ENCODE measurements around the gene IGFBP3.
"Not testable (repeated sequence)": the region's sequence is repeated elsewhere in the genome, so short reads cannot be mapped to it uniquely, and the experiment has no call there.

The IGFBP3 gene

DNA sequence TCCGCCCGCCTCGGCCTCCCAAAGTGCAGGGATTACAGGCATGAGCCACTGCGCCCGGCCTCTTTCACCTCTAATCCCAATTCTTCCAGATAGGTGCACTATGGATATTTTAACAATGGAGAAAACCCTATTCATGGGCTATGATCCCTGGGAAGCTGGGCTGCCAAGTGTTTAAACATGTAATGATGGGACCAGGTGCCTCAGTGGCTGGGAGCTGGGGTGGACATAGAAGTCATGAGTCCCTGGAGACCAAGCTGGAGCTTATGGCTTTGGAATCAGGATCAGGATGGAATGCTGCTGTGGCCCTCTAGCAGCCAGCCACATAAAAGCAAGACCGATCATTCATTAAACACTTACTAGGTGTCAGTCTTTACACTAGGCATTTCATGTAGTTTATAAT lies 41.8 kb upstream of the IGFBP3 start:
- no peak overlapping the region for H3K4me3 ChIP-seq (replicated peaks; ENCODE audit: low read depth, low read length)

DNA sequence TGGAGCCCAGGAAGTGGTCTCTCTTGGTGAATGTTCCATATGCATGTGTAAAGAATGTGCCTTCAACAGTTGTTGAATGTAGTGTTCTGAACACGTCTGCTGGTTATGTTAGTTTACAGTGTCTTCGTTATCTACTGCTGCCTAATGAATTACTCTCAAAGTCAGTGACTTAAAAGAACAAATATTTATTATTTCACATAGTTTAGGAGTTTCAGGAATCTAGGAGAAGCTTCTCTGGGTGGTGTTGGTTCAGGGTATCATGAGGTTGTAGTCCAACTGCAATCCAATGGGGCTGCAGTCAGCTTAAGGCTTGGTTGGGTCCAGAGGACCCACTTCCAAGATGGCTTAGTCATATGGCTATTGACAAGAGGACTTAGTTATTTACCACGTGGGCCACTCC lies 36.6 kb upstream of the IGFBP3 start:
- TF ChIP-seq, protein P1, sequence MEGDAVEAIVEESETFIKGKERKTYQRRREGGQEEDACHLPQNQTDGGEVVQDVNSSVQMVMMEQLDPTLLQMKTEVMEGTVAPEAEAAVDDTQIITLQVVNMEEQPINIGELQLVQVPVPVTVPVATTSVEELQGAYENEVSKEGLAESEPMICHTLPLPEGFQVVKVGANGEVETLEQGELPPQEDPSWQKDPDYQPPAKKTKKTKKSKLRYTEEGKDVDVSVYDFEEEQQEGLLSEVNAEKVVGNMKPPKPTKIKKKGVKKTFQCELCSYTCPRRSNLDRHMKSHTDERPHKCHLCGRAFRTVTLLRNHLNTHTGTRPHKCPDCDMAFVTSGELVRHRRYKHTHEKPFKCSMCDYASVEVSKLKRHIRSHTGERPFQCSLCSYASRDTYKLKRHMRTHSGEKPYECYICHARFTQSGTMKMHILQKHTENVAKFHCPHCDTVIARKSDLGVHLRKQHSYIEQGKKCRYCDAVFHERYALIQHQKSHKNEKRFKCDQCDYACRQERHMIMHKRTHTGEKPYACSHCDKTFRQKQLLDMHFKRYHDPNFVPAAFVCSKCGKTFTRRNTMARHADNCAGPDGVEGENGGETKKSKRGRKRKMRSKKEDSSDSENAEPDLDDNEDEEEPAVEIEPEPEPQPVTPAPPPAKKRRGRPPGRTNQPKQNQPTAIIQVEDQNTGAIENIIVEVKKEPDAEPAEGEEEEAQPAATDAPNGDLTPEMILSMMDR (IDR thresholded peaks at IDR 0.05; ENCODE audit: low read depth, low read length, missing control alignments) = no peak
- H3K4me3 ChIP-seq (replicated peaks; ENCODE audit: low read depth, low read length) = no peak overlapping the region
- DNase-seq (ENCODE audit: extremely low read depth, low read depth) = no peak

More for the DNA sequence above, 41.8 kb upstream of the IGFBP3 start:
- TF ChIP-seq, protein P1 (IDR thresholded peaks at IDR 0.05; ENCODE audit: low read depth, low read length, missing control alignments) = no peak
- DNase-seq (ENCODE audit: extremely low read depth, low read depth) = no peak

DNA sequence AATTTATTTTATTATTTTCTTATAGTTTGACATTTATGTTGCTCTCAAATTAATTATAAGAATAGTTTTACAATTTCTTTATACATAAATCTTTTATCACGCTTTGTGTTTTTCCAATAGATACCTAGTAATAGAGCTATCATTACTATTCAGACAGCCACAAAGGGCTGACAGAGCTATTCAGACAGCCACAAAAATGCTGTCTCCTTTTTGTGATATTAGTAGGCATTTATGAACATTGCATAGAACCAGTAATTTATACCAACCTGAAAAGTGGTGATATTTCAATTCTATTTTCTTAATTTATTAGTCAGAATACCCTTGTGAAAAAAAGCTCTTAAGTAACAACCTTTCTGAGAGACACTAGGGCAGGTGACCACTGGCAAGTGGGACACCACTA lies 34.2 kb upstream of the IGFBP3 start:
- TF ChIP-seq, protein P1 (IDR thresholded peaks at IDR 0.05; ENCODE audit: low read depth, low read length, missing control alignments) = no peak
- DNase-seq (ENCODE audit: extremely low read depth, low read depth) = no peak
- H3K4me3 ChIP-seq (replicated peaks; ENCODE audit: low read depth, low read length) = no peak overlapping the region

DNA sequence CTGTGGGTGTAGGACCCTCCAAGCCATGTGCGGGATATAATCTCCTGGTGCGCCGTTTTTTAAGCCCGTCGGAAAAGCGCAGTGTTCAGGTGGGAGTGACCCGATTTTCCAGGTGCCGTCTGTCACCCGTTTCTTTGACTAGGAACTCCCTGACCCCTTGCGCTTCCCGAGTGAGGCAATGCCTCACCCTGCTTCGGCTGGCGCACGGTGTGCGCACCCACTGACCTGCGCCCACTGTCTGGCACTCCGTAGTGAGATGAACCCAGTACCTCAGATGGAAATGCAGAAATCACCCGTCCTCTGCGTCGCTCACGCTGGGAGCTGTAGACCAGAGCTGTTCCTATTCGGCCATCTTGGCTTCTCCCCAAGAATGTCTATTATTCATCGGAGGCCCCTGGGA lies 32.0 kb upstream of the IGFBP3 start:
- not testable (repeated sequence) for H3K4me3 ChIP-seq (replicated peaks; ENCODE audit: low read depth, low read length); DNase-seq (ENCODE audit: extremely low read depth, low read depth)

DNA sequence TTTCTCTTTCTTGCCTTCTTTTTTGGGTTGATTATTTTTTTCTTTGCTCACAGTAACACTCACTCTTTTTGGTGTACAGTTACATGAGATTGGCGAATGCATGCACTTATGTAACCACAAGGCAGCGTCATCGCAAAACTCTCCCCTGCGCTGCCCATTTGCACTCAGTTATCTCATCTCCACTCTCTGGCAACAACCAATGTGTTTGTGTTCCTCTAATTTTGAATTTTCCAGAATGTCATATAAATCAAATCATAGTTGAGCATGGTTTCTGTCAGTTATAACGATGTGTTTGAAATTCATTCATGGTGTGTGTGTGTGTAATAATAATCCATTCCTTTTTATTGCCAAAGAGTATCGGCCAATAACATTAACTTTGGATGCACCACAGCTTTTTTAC lies 23.0 kb upstream of the IGFBP3 start:
- TF ChIP-seq, protein P1 (IDR thresholded peaks at IDR 0.05; ENCODE audit: low read depth, low read length, missing control alignments) = no peak
- no peak for DNase-seq (ENCODE audit: extremely low read depth, low read depth)

DNA sequence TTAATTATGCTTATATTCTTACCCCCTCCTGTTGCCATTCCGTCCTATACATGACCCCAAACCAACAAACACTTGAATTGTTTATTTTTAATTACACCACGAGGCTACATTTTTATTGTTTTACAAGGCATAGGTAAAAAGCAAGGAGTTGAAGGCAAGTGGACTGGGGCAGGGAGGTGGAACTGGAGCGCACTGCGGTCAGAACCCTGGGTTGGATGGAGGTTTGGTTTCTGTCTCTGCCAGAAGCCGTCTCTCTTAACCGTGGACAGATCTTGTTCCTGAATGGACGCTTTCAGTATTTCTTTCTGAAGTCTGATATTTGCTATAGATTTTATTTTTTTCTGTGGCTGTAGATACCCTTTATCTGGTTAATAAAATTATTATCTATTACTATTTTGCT lies 19.9 kb upstream of the IGFBP3 start:
- TF ChIP-seq, protein P1 (IDR thresholded peaks at IDR 0.05; ENCODE audit: low read depth, low read length, missing control alignments) = no peak
- no peak for DNase-seq (ENCODE audit: extremely low read depth, low read depth)

More for the DNA sequence above, 23.0 kb upstream of the IGFBP3 start:
- no peak overlapping the region for H3K4me3 ChIP-seq (replicated peaks; ENCODE audit: low read depth, low read length)

DNA sequence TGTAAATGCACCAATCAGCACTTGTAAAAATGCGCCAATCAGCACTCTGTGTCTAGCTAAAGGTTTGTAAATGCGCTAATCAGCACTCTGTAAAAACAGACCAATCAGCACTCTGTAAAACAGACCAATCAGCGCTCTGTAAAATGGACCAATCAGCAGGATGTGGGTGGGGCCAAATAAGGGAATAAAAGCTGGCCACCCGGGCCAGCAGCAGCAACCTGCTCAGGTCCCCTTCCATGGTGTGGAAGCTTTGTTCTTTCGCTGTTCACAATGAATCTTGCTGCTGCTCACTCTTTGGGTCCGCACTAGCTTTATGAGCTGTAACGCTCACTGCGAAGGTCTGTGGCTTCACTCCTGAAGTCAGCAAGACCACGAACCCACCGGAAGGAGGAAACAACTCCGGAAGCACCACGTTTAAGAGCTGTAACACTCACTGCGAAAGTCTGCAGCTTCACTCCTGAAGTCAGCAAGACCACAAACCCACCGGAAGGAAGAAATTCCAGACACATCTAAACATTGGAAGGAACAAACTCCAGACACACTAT lies 19.2 kb upstream of the IGFBP3 start:
- not testable (repeated sequence) for H3K4me3 ChIP-seq (replicated peaks; ENCODE audit: low read depth, low read length); DNase-seq (ENCODE audit: extremely low read depth, low read depth)

More for the DNA sequence above, 19.9 kb upstream of the IGFBP3 start:
- no peak overlapping the region for H3K4me3 ChIP-seq (replicated peaks; ENCODE audit: low read depth, low read length)

DNA sequence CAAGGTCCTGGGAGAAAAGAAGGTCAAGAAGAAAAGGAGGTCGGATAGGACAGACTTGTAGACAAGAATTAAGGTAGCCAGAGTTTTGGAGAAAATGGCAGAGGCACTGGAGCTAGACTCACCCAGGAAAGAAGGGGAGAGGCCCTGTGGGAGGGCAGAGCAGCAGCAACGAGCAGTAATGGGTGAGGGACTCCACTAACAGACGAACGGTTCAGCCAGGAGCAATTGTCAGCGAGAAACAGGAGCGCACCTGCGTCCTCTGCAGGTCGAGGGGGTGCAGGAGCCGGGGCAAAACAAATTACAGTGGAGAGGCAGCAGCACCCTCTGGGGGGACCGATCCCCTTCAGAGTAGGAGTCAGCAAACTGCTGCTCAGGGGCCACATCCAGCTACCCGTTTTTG lies 18.5 kb upstream of the IGFBP3 start:
- H3K4me3 ChIP-seq (replicated peaks; ENCODE audit: low read depth, low read length) = no peak overlapping the region
- no peak for DNase-seq (ENCODE audit: extremely low read depth, low read depth)
- TF ChIP-seq, protein P1 (IDR thresholded peaks at IDR 0.05; ENCODE audit: low read depth, low read length, missing control alignments) = no peak
